ENCODE data around the gene QRICH1. TPM values are rescaled to one million over a fixed set of nuclear protein-coding genes. Genes with fewer than 3 reads are reported as not detected.
A peak's percentile ranks its signal among the peaks of the same experiment; 100 is the strongest.

Gene QRICH1
- total and polyA plus RNA-seq, 2 donors (not counting 3 experiments of a cell fraction or from before 2014, with no cell fraction given): 89.7 to 116 TPM

GRCh38 chr3:49028298-49028672 is 65.6 kb downstream of the QRICH1 start:
- dilution Hi-C loops (cut with MboI; ENCODE audit: extremely low pct_ligation_motif_present, low sequenced_read_pairs): no loop called here
- Histone ChIP-seq H3K4me1 (ENCODE audit: control insufficient read depth, extremely low read depth, insufficient read depth, low read length) (peaks cover 11% of the 10 kb centered on the region), H3K9me1 (replicated peaks; ENCODE audit: control insufficient read depth, extremely low read depth, insufficient read depth, low read length) (no peaks in the 10 kb centered on the region), H3K36me3 (ENCODE audit: control insufficient read depth in 2 of 2, extremely low read depth in 1 of 2, insufficient read depth in 2 of 2, low read length in 2 of 2) (peaks cover 25 to 51% of the 10 kb centered on the region in 2 experiments), H4K20me1 (replicated peaks; ENCODE audit: control insufficient read depth, extremely low read depth, insufficient read depth, low read length) (no peaks in the 10 kb centered on the region), H3K27me3 (ENCODE audit: control insufficient read depth in 2 of 2, insufficient read depth in 2 of 2, low read length in 2 of 2) (no peaks in the 10 kb centered on the region), H3K27ac (ENCODE audit: insufficient read depth, low read depth, low read length) (no peak overlapping the region), H3K4me2 (ENCODE audit: insufficient read depth, low read length) (peak overlapping the region; percentile 56), H3K9me3 (replicated peaks; ENCODE audit: control insufficient read depth, insufficient read depth, low read length) (no peaks in the 10 kb centered on the region), H3K4me3 (replicated peaks in 1 of 3; ENCODE audit: insufficient read depth in 1 of 3, low read depth in 1 of 3, low read length in 3 of 3) (peak overlapping the region in 2 of 3 experiments; percentile 44 to 66), H2AFZ (ENCODE audit: low read depth, low read length) (no peak overlapping the region), H3K79me2 (ENCODE audit: control insufficient read depth, insufficient read depth, low read length) (peaks cover 35% of the 10 kb centered on the region), H3K9ac (replicated peaks; ENCODE audit: extremely low read depth, insufficient read depth, low read length) (peak overlapping the region; percentile 68)
- TF ChIP-seq POLR2A (IDR thresholded peaks at IDR 0.05; ENCODE audit: low read depth, low read length) (peak; percentile 22), MYC (IDR thresholded peaks at IDR 0.05; ENCODE audit: low read depth, low read length) (no peak)
- ChIA-PET CTCF (interaction anchor here (2.3 kb wide), 1 partner anchor 40 kb away, joined by 19 read pairs; no protein-coding TSS in a partner anchor), POLR2A (no interaction called here)
- DNase-seq (ENCODE audit: low read depth, low spot score): no peak
- no peak for FAIRE-seq
- no TSS peak for BruUV-seq (replicated peaks)
- intact Hi-C loops (cut with micrococcal nuclease): no loop called here

- TF ChIP-seq EZH2 (IDR thresholded peaks at IDR 0.05; ENCODE audit: borderline replicate concordance, low read depth, low read length, severe bottlenecking) (no peak), POLR2A (IDR thresholded peaks at IDR 0.05; ENCODE audit: low read depth, low read length) (peak; percentile 59)
- H3K9me3 ChIP-seq (replicated peaks; ENCODE audit: control insufficient read depth, insufficient read depth, low read length): no peaks in the 10 kb centered on the region
- peaks cover 41% of the 10 kb centered on the region for H3K79me2 ChIP-seq (ENCODE audit: control insufficient read depth, insufficient read depth, low read length)
- peaks cover 18% of the 10 kb centered on the region for H3K4me1 ChIP-seq (ENCODE audit: control insufficient read depth, extremely low read depth, insufficient read depth, low read length)
- no peaks in the 10 kb centered on the region for H3K27me3 ChIP-seq (ENCODE audit: control insufficient read depth in 2 of 2, insufficient read depth in 2 of 2, low read length in 2 of 2)
- H3K9ac ChIP-seq (replicated peaks; ENCODE audit: extremely low read depth, insufficient read depth, low read length): no peak overlapping the region
- no peak for FAIRE-seq
- ChIA-PET POLR2A (no interaction called here), CTCF (interaction anchor here (2.3 kb wide), 1 partner anchor 40 kb away, joined by 19 read pairs; no protein-coding TSS in a partner anchor)
- H3K4me2 ChIP-seq (ENCODE audit: insufficient read depth, low read length): no peak overlapping the region
- BruUV-seq (replicated peaks): no TSS peak
- H4K20me1 ChIP-seq (replicated peaks; ENCODE audit: control insufficient read depth, extremely low read depth, insufficient read depth, low read length): no peaks in the 10 kb centered on the region
- H3K9me1 ChIP-seq (replicated peaks; ENCODE audit: control insufficient read depth, extremely low read depth, insufficient read depth, low read length): no peaks in the 10 kb centered on the region
- no peak overlapping the region for H3K4me3 ChIP-seq (replicated peaks in 1 of 3; ENCODE audit: insufficient read depth in 1 of 3, low read depth in 1 of 3, low read length in 3 of 3)
- intact Hi-C loops (cut with micrococcal nuclease): no loop called here
- no peak overlapping the region for H2AFZ ChIP-seq (ENCODE audit: low read depth, low read length)
- dilution Hi-C loops (cut with MboI; ENCODE audit: extremely low pct_ligation_motif_present, low sequenced_read_pairs): no loop called here
- no peak overlapping the region for H3K27ac ChIP-seq (ENCODE audit: insufficient read depth, low read depth, low read length)
- no peak for DNase-seq (ENCODE audit: low read depth, low spot score)
- peaks cover 21 to 45% of the 10 kb centered on the region in 2 experiments for H3K36me3 ChIP-seq (ENCODE audit: control insufficient read depth in 2 of 2, extremely low read depth in 1 of 2, insufficient read depth in 2 of 2, low read length in 2 of 2)
These were observed 66.2 kb downstream of the QRICH1 start for GRCh38 chr3:49027634-49028033.
